Lung (tissue), 12 donors: ENCODE data around the gene ATOX1. TPM values are rescaled to one million over a fixed set of nuclear protein-coding genes. Genes with fewer than 3 reads are reported as not detected.

Experiments used
- ATAC-seq: fragments of 200-7000 bp; cut with Tn5 transposase; one replicate; pipeline ENCODE4 v1.9.1; 2020; ENCODE audit warnings: moderate number of reproducible peaks; ENCODE audit not compliant: insufficient read depth, low FRiP score
- DNase-seq, 3 donors: peaks; one replicate each; pipeline ENCODE4 v3.0.0-alpha.2; 2013 to 2017
- H3K27ac ChIP-seq, 2 donors: one replicate each; pipeline ENCODE4 v1.5.1; 2013; ENCODE audit warnings: mild to moderate bottlenecking in 2 of 2, moderate library complexity in 2 of 2, control low read depth in 1 of 2, inconsistent platforms in 1 of 2, low read depth in 1 of 2, low read length in 1 of 2
- H3K27me3 ChIP-seq, 3 donors: one replicate each; pipeline ENCODE4 v1.5.1; 2013; ENCODE audit warnings: low read length in 2 of 3; ENCODE audit not compliant: control insufficient read depth in 3 of 3, insufficient read depth in 3 of 3
- H3K36me3 ChIP-seq, 4 donors: one replicate each; pipeline ENCODE4 v1.5.1; 2013; ENCODE audit warnings: low read length in 4 of 4, mild to moderate bottlenecking in 1 of 4, moderate library complexity in 1 of 4; ENCODE audit not compliant: control insufficient read depth in 4 of 4, insufficient read depth in 4 of 4
- H3K4me1 ChIP-seq, 5 donors: one replicate each; pipeline ENCODE4 v1.5.1; 2013; ENCODE audit warnings: low read length in 5 of 5, mild to moderate bottlenecking in 2 of 5, moderate library complexity in 1 of 5; ENCODE audit not compliant: control insufficient read depth in 5 of 5, insufficient read depth in 5 of 5
- H3K4me3 ChIP-seq: one replicate; pipeline ENCODE4 v1.5.1; 2013; ENCODE audit warnings: mild to moderate bottlenecking, control low read depth, moderate library complexity
- H3K9ac ChIP-seq, 2 donors: one replicate each; pipeline ENCODE4 v1.5.1; 2013; ENCODE audit warnings: low read length in 2 of 2, control low read depth in 1 of 2; ENCODE audit not compliant: insufficient read depth in 1 of 2
- H3K9me3 ChIP-seq, 4 donors: one replicate each; pipeline ENCODE4 v1.5.1; 2013; ENCODE audit warnings: low read length in 3 of 4, mild to moderate bottlenecking in 1 of 4, moderate library complexity in 1 of 4; ENCODE audit not compliant: control insufficient read depth in 4 of 4, insufficient read depth in 3 of 4
- CTCF ChIP-seq: IDR thresholded peaks from 2 replicates; pipeline ENCODE4 v1.5.1; 2012; ENCODE audit warnings: mild to moderate bottlenecking; ENCODE audit errors: control extremely low read depth, extremely low read depth
- WGBS, 2 donors: extraction: QIAGEN DNeasy Blood & Tissue Kit; methylation state at CpG; one replicate each; pipeline ENCODE4 v1.1.7; 2013; 5-methylcytosine and 5-hydroxymethylcytosine counted together
- polyA plus RNA-seq, 2 donors: library from polyadenylated mRNA; stranded (reverse); fragments of 200-250 nt; gene quantifications; one replicate each; pipeline ENCODE4 v1.2.1, GENCODE V29; 2013
- total RNA-seq, 2 donors: library from RNA; depleted of rRNA in 1 of 2; stranded (reverse); fragments of >200 nt in 1 of 2; gene quantifications; one replicate each; pipeline ENCODE4 v1.2.1, GENCODE V29; 2014 to 2021
- donor health status: control.
- donor health status: control.
- donor health status: Bipolar disorder and iron deficiency.
- donor health status: healthy.
- donor health status: DM: yes; HTN: yes; CAD: no.

Gene ATOX1
- total and polyA plus RNA-seq, 4 donors: 65.1 to 225 (median 121) TPM

- ATAC-seq (no peak), DNase-seq (no peak)
Observed at GRCh38 chr5:151751091-151751490, 7.3 kb downstream of the ATOX1 start.

GRCh38 chr5:151750121-151750520 lies 8.3 kb downstream of the ATOX1 start:
- DNase-seq: no peak
- ATAC-seq: no peak
- no peaks in the 10 kb centered on the region for H3K27me3 ChIP-seq
- no peaks in the 10 kb centered on the region for H3K9me3 ChIP-seq
- H3K36me3 ChIP-seq: peaks cover 2 to 14% (median 12%) of the 10 kb centered on the region in 4 donors
- no peak overlapping the region for H3K4me3 ChIP-seq
- TF ChIP-seq CTCF: no peak
- no peak overlapping the region for H3K9ac ChIP-seq
- 95 to 99% methylated on average over 4 of the region's 4 CpGs for WGBS, 2 donors
- peaks cover 0 to 7% (median 2%) of the 10 kb centered on the region in 5 donors for H3K4me1 ChIP-seq
- H3K27ac ChIP-seq: no peak overlapping the region

More at GRCh38 chr5:151751091-151751490, 7.3 kb downstream of the ATOX1 start:
- H3K27me3 ChIP-seq: no peaks in the 10 kb centered on the region
- no peak for TF ChIP-seq CTCF
- no peak overlapping the region for H3K4me3 ChIP-seq
- H3K27ac ChIP-seq: no peak overlapping the region
- no peak overlapping the region for H3K9ac ChIP-seq
- 35 to 86% methylated on average over 4 of the region's 4 CpGs for WGBS, 2 donors
- H3K9me3 ChIP-seq: no peaks in the 10 kb centered on the region
- H3K36me3 ChIP-seq: peaks cover 2 to 5% (median 4%) of the 10 kb centered on the region in 4 donors
- H3K4me1 ChIP-seq: peaks cover 0 to 4% (median 0%) of the 10 kb centered on the region in 5 donors

GRCh38 chr5:151745071-151745705 lies 13.2 kb downstream of the ATOX1 start:
- DNase-seq: no peak
- Histone ChIP-seq H3K27me3 (no peaks in the 10 kb centered on the region), H3K9me3 (no peaks in the 10 kb centered on the region), H3K27ac (peak overlapping the region in 1 of 2 donors; percentile 91), H3K36me3 (peaks cover 0 to 30% (median 16%) of the 10 kb centered on the region in 4 donors), H3K9ac (no peak overlapping the region), H3K4me1 (peaks cover 3 to 8% (median 7%) of the 10 kb centered on the region in 5 donors), H3K4me3 (no peak overlapping the region)
- 42 to 55% methylated on average over 7 of the region's 7 CpGs for WGBS, 2 donors
- no peak for TF ChIP-seq CTCF
- ATAC-seq: peak; percentile 34
